HG03095 (cell line): ENCODE data around the gene ADM.

Experiments
- ATAC-seq: cut with Tn5 transposase; IDR thresholded peaks from one replicate; pipeline ENCODE4 v1.9.1; 2021; ENCODE audit warnings: moderate library complexity; ENCODE audit not compliant: unreplicated experiment

Gene ADM

GRCh38 chr11:10289765-10290380, 15.0 kb upstream of the ADM start:
- ATAC-seq: no peak

GRCh38 chr11:10291801-10292638, 12.9 kb upstream of the ADM start:
- no peak for ATAC-seq

GRCh38 chr11:10293423-10294289, 11.2 kb upstream of the ADM start, which contains the start of gene SBF2:
Gene SBF2 (minus strand): TSS chr11:10294219. CDS start chr11:10294069, 150 bp downstream.
- ATAC-seq: peak; percentile 38

- no peak for ATAC-seq
These were observed 10.5 kb upstream of the ADM start for GRCh38 chr11:10294290-10294953.

- ATAC-seq: no peak
These were observed 9.6 kb upstream of the ADM start for GRCh38 chr11:10295064-10295901.

- ATAC-seq: peak; percentile 90
These were observed 6.5 kb upstream of the ADM start for GRCh38 chr11:10298342-10298741.

GRCh38 chr11:10301656-10302358, 3.1 kb upstream of the ADM start:
- ATAC-seq: no peak

GRCh38 chr11:10302359-10302743, 2.5 kb upstream of the ADM start:
- ATAC-seq: no peak

- no peak for ATAC-seq
These were observed 1.9 kb upstream of the ADM start for GRCh38 chr11:10302744-10303557.

GRCh38 chr11:10303558-10304363, 1.1 kb upstream of the ADM start:
- ATAC-seq: no peak

GRCh38 chr11:10305262-10305963, 540 bp downstream of the ADM start:
- ATAC-seq: no peak

- ATAC-seq: no peak
These were observed 1.4 kb downstream of the ADM start for GRCh38 chr11:10305964-10306918.

- ATAC-seq: no peak
These were observed 2.1 kb downstream of the ADM start for GRCh38 chr11:10307022-10307399.

GRCh38 chr11:10307400-10308200, 2.7 kb downstream of the ADM start:
- peak; percentile 55 for ATAC-seq
